ENCODE data around the gene MIEF1.

The MIEF1 gene

DNA sequence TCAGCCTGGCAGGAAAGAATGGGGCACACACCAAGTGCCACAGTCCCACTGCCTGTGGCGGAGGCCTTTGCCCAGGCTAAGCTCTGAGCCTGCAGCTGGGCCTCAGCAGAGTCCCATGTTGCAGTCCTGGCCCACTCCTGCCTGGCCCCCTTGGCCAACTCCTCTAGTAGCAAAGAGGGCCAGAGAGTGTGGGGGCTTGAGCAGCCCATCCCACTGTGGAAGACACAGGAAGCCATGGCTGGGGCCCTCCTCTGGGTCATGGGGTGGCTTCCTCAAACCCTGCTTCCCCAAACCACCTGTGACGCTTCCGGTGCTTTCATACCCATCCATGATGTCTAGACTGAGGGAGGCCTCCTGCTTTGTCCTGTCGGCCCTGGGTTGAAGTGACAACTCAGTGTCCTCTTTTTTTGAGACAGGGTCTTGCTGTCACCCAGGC, 24.7 kb downstream of the MIEF1 start:
- Histone ChIP-seq H3K4me1 (ENCODE audit: control insufficient read depth in 1 of 2, insufficient read depth in 2 of 2, low read length in 2 of 2) (peaks cover 17 to 83% of the 10 kb centered on the region in 2 donors), H3K27me3 (ENCODE audit: low read depth, low read length) (no peaks in the 10 kb centered on the region), H3K27ac (ENCODE audit: low read length) (no peak overlapping the region), H3K9me3 (ENCODE audit: control insufficient read depth in 1 of 2, low read length in 2 of 2) (no peaks in the 10 kb centered on the region), H3K4me3 (ENCODE audit: low read depth in 1 of 2, low read length in 2 of 2) (no peak overlapping the region), H3K36me3 (ENCODE audit: control insufficient read depth in 1 of 2, insufficient read depth in 2 of 2, low read length in 2 of 2) (peaks cover 23 to 27% of the 10 kb centered on the region in 2 donors)

DNA sequence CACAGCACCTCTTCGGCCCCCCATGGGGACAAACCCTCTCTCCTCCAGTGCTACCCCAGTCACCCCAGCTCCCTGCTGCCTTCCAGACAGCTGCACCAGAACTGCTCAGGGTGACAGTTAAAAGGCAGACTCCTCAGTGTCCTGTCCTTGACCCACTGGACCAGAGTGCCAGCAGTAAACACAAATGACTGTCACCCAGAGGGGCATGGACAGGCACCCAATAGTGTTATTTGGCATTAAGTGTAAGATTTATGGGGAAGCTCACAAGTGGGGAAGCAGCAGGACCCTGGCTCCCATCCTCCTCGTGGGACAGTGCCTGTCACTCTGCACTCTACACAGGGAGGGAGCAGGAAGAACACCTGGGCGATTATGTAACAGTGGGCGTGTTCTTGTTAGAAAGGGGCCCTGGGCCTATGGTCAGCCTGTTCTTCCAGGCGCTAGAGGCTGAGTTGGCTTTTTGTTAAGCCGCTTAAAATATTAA, 25.4 kb downstream of the MIEF1 start:
- Histone ChIP-seq H3K36me3 (ENCODE audit: control insufficient read depth in 1 of 2, insufficient read depth in 2 of 2, low read length in 2 of 2) (peaks cover 19 to 22% of the 10 kb centered on the region in 2 donors), H3K27me3 (ENCODE audit: low read depth, low read length) (no peaks in the 10 kb centered on the region), H3K27ac (ENCODE audit: low read length) (peak overlapping the region; percentile 5), H3K4me3 (ENCODE audit: low read depth in 1 of 2, low read length in 2 of 2) (no peak overlapping the region), H3K9me3 (ENCODE audit: control insufficient read depth in 1 of 2, low read length in 2 of 2) (no peaks in the 10 kb centered on the region), H3K4me1 (ENCODE audit: control insufficient read depth in 1 of 2, insufficient read depth in 2 of 2, low read length in 2 of 2) (peaks cover 17 to 82% of the 10 kb centered on the region in 2 donors)

GRCh38 chr22:39528080-39528661, 26.1 kb downstream of the MIEF1 start:
- no peaks in the 10 kb centered on the region for H3K9me3 ChIP-seq (ENCODE audit: control insufficient read depth in 1 of 2, low read length in 2 of 2)
- peak overlapping the region in 1 of 2 donors; percentile 40 for H3K4me3 ChIP-seq (ENCODE audit: low read depth in 1 of 2, low read length in 2 of 2)
- no peaks in the 10 kb centered on the region for H3K27me3 ChIP-seq (ENCODE audit: low read depth, low read length)
- peaks cover 16 to 19% of the 10 kb centered on the region in 2 donors for H3K36me3 ChIP-seq (ENCODE audit: control insufficient read depth in 1 of 2, insufficient read depth in 2 of 2, low read length in 2 of 2)
- peak overlapping the region; percentile 5 for H3K27ac ChIP-seq (ENCODE audit: low read length)
- peaks cover 17 to 75% of the 10 kb centered on the region in 2 donors for H3K4me1 ChIP-seq (ENCODE audit: control insufficient read depth in 1 of 2, insufficient read depth in 2 of 2, low read length in 2 of 2)

GRCh38 chr22:39528681-39529486, 26.8 kb downstream of the MIEF1 start:
- H3K36me3 ChIP-seq (ENCODE audit: control insufficient read depth in 1 of 2, insufficient read depth in 2 of 2, low read length in 2 of 2) = peaks cover 14 to 19% of the 10 kb centered on the region in 2 donors
- H3K4me1 ChIP-seq (ENCODE audit: control insufficient read depth in 1 of 2, insufficient read depth in 2 of 2, low read length in 2 of 2) = peaks cover 17 to 72% of the 10 kb centered on the region in 2 donors
- H3K4me3 ChIP-seq (ENCODE audit: low read depth in 1 of 2, low read length in 2 of 2) = peak overlapping the region; percentile 37 to 40
- H3K27me3 ChIP-seq (ENCODE audit: low read depth, low read length) = no peaks in the 10 kb centered on the region
- no peaks in the 10 kb centered on the region for H3K9me3 ChIP-seq (ENCODE audit: control insufficient read depth in 1 of 2, low read length in 2 of 2)
- peak overlapping the region; percentile 31 for H3K27ac ChIP-seq (ENCODE audit: low read length)

- Histone ChIP-seq H3K4me1 (ENCODE audit: control insufficient read depth in 1 of 2, insufficient read depth in 2 of 2, low read length in 2 of 2) (peaks cover 17 to 69% of the 10 kb centered on the region in 2 donors), H3K9me3 (ENCODE audit: control insufficient read depth in 1 of 2, low read length in 2 of 2) (no peaks in the 10 kb centered on the region), H3K27me3 (ENCODE audit: low read depth, low read length) (no peaks in the 10 kb centered on the region), H3K4me3 (ENCODE audit: low read depth in 1 of 2, low read length in 2 of 2) (peak overlapping the region; percentile 7 to 40), H3K36me3 (ENCODE audit: control insufficient read depth in 1 of 2, insufficient read depth in 2 of 2, low read length in 2 of 2) (peaks cover 10 to 13% of the 10 kb centered on the region in 2 donors), H3K27ac (ENCODE audit: low read length) (peak overlapping the region; percentile 31)
These were observed 27.4 kb downstream of the MIEF1 start for GRCh38 chr22:39529487-39529851.

GRCh38 chr22:39530116-39530515, 28.0 kb downstream of the MIEF1 start:
- Histone ChIP-seq H3K27me3 (ENCODE audit: low read depth, low read length) (no peaks in the 10 kb centered on the region), H3K27ac (ENCODE audit: low read length) (no peak overlapping the region), H3K9me3 (ENCODE audit: control insufficient read depth in 1 of 2, low read length in 2 of 2) (no peaks in the 10 kb centered on the region), H3K4me3 (ENCODE audit: low read depth in 1 of 2, low read length in 2 of 2) (no peak overlapping the region), H3K4me1 (ENCODE audit: control insufficient read depth in 1 of 2, insufficient read depth in 2 of 2, low read length in 2 of 2) (peaks cover 17 to 69% of the 10 kb centered on the region in 2 donors), H3K36me3 (ENCODE audit: control insufficient read depth in 1 of 2, insufficient read depth in 2 of 2, low read length in 2 of 2) (peaks cover 8 to 9% of the 10 kb centered on the region in 2 donors)

DNA sequence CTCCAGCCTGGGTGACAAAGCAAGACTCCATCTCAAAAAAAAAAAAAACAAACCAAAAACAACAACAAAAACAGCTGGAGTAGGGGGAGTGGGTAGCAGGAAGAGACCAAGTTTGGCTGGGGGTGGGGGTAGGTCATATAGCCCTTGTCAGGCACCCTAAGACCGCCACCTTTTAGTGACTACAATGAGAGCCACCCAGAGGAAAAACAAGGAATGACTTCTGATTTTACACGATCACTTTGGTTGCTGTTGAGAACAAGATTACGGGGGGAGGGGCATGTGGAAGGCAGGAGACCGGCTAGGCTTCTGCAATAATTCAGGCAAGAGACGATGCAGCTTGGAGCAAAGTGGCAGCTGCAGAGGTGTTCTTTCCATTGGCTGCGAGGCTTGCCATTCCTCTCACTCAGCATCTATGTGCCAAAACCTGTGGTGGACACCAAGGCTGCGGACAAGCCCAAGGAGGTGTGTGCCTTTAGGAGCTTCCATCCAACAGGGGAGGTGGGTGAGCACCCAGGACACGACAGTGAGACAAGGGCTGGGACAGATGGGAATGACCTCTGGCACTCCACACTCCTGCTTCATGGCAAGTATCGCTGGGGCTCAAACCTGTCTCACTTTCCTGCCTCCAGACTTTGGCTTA, 28.7 kb downstream of the MIEF1 start:
- Histone ChIP-seq H3K4me3 (ENCODE audit: low read depth in 1 of 2, low read length in 2 of 2) (no peak overlapping the region), H3K27me3 (ENCODE audit: low read depth, low read length) (no peaks in the 10 kb centered on the region), H3K27ac (ENCODE audit: low read length) (no peak overlapping the region), H3K9me3 (ENCODE audit: control insufficient read depth in 1 of 2, low read length in 2 of 2) (no peaks in the 10 kb centered on the region), H3K36me3 (ENCODE audit: control insufficient read depth in 1 of 2, insufficient read depth in 2 of 2, low read length in 2 of 2) (peaks cover 8 to 9% of the 10 kb centered on the region in 2 donors), H3K4me1 (ENCODE audit: control insufficient read depth in 1 of 2, insufficient read depth in 2 of 2, low read length in 2 of 2) (peaks cover 17 to 63% of the 10 kb centered on the region in 2 donors)

- peaks cover 8 to 9% of the 10 kb centered on the region in 2 donors for H3K36me3 ChIP-seq (ENCODE audit: control insufficient read depth in 1 of 2, insufficient read depth in 2 of 2, low read length in 2 of 2)
- H3K27ac ChIP-seq (ENCODE audit: low read length) = peak within 1 kb of the TSS; percentile 87
These were observed 30.4 kb downstream of the MIEF1 start, which contains the start of gene RPS19BP1 for GRCh38 chr22:39532215-39533073. Gene RPS19BP1, minus strand, starts transcription at chr22:39532748. Its CDS starts 10 bp downstream, at chr22:39532738.

DNA sequence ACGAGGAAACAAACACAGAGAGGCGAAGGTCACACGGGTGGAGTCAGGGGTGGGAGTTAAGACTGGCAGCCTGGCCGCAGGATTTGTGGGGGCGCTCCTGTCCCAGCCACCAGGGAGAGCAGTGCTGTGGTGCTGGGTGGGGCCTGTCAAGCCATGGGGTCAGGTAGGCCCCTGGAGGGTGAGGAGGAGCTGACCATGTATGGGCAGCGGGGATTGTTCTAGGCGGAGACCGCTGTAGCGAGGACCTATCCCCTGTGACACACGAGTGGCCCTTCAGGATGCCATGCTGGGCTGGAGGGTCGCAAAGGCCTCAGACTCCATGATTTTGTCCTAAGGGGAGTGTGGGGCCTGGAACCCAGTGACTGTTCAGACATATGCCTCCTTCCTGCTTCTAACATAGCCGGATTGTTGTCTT, 32.0 kb downstream of the MIEF1 start:
- Histone ChIP-seq H3K4me1 (ENCODE audit: control insufficient read depth in 1 of 2, insufficient read depth in 2 of 2, low read length in 2 of 2) (peaks cover 6 to 42% of the 10 kb centered on the region in 2 donors), H3K27me3 (ENCODE audit: low read depth, low read length) (no peaks in the 10 kb centered on the region), H3K27ac (ENCODE audit: low read length) (no peak overlapping the region), H3K36me3 (ENCODE audit: control insufficient read depth in 1 of 2, insufficient read depth in 2 of 2, low read length in 2 of 2) (peaks cover 8 to 9% of the 10 kb centered on the region in 2 donors), H3K4me3 (ENCODE audit: low read depth in 1 of 2, low read length in 2 of 2) (no peak overlapping the region), H3K9me3 (ENCODE audit: control insufficient read depth in 1 of 2, low read length in 2 of 2) (no peaks in the 10 kb centered on the region)

More at GRCh38 chr22:39532215-39533073, 30.4 kb downstream of the MIEF1 start, which contains the start of gene RPS19BP1:
- Histone ChIP-seq H3K9me3 (ENCODE audit: control insufficient read depth in 1 of 2, low read length in 2 of 2) (no peaks in the 10 kb centered on the region), H3K4me3 (ENCODE audit: low read depth in 1 of 2, low read length in 2 of 2) (peak within 1 kb of the TSS; percentile 90 to 94), H3K4me1 (ENCODE audit: control insufficient read depth in 1 of 2, insufficient read depth in 2 of 2, low read length in 2 of 2) (peaks cover 15 to 58% of the 10 kb centered on the region in 2 donors), H3K27me3 (ENCODE audit: low read depth, low read length) (no peaks in the 10 kb centered on the region)

- no peak overlapping the region for H3K4me3 ChIP-seq (ENCODE audit: low read depth in 1 of 2, low read length in 2 of 2)
- H3K27me3 ChIP-seq (ENCODE audit: low read depth, low read length) = no peaks in the 10 kb centered on the region
- no peak overlapping the region for H3K27ac ChIP-seq (ENCODE audit: low read length)
- H3K9me3 ChIP-seq (ENCODE audit: control insufficient read depth in 1 of 2, low read length in 2 of 2) = no peaks in the 10 kb centered on the region
- H3K4me1 ChIP-seq (ENCODE audit: control insufficient read depth in 1 of 2, insufficient read depth in 2 of 2, low read length in 2 of 2) = peaks cover under 1 to 35% of the 10 kb centered on the region in 2 donors
- H3K36me3 ChIP-seq (ENCODE audit: control insufficient read depth in 1 of 2, insufficient read depth in 2 of 2, low read length in 2 of 2) = peaks cover 3% of the 10 kb centered on the region in 2 donors
These were observed 32.7 kb downstream of the MIEF1 start for GRCh38 chr22:39534591-39535356.

All from muscle layer of duodenum (tissue), 2 donors.